SIG-M5 treated with dmso at 0.1 percent for 504 hours (cell line): ENCODE data around the gene MISP3.

Experiments
- DNase-seq: peaks from one replicate; lab custom pipeline; 2025; ENCODE audit not compliant: unreplicated experiment; lab: John Stamatoyannopoulos, UW

The MISP3 gene

GRCh38 chr19:14078411-14078810 lies 5.8 kb downstream of the MISP3 start:
- DNase-seq, result no peak

- DNase-seq, result peak; percentile 99
Measured at GRCh38 chr19:14080887-14081796, 8.6 kb downstream of the MISP3 start.

GRCh38 chr19:14081797-14082674 lies 9.4 kb downstream of the MISP3 start:
- no peak for DNase-seq

- DNase-seq, result no peak
Measured at GRCh38 chr19:14082675-14082960, 10.0 kb downstream of the MISP3 start.

- DNase-seq, result no peak
Measured at GRCh38 chr19:14085309-14085995, 12.9 kb downstream of the MISP3 start, which contains the start of gene C19orf67. TSS of gene C19orf67 (minus strand) at chr19:14085783. CDS start at chr19:14085627, 156 bp downstream.

GRCh38 chr19:14086098-14086497 lies 13.5 kb downstream of the MISP3 start:
- DNase-seq, result no peak

GRCh38 chr19:14088634-14089411 lies 16.2 kb downstream of the MISP3 start:
- DNase-seq, result no peak

DNA sequence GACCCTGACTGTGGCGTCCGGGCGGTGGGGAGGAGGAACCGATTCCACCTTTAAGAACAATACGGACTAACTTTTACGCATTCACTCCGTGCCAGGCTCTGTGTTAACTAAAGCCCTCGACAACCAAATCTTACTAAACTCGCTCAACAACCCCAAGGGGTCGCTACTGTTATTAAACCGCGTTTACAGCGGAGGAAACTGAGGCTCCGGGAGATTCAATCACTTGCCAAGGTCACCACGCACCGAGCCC lies 16.8 kb downstream of the MISP3 start:
- no peak for DNase-seq

- peak; percentile 46 for DNase-seq
Measured at GRCh38 chr19:14089662-14090508, 17.3 kb downstream of the MISP3 start.

DNA sequence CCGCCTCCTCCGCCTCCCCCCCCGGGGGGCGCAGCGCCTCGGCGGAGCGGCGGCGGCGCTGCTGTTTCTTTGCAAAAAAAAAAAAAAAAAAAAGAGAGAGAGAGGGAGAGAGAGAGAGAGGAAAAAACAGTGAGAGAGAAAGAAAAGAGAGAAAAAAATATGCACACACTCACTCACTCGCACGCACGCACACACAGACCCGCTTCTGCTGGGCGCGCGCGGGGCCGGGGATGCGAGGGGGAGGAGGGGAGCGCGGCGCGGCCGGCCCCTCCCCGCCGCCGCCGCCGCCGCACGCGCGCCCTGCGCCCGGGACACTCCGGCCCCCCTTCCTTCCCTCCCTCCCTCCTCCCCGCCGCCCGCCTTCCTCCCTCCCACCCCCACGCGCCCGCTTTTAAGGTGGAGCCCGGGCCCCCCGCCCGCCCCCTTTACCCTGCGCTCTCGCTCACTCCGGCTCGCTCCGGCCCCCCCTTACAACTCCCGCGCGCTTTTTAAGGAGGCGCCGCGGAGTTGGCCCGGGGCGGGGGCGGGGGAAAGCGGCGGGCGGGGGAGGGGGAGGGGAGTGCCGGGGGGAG lies 18.0 kb downstream of the MISP3 start, which contains the start of gene SAMD1:
Gene SAMD1 (minus strand): TSS at position 243 of the 572 bp plus-strand sequence.
- peak; percentile 82 for DNase-seq

- peak; percentile 69 for DNase-seq
Measured at GRCh38 chr19:14091081-14091812, 18.7 kb downstream of the MISP3 start.

- DNase-seq, result no peak
Measured at GRCh38 chr19:14091813-14092462, 19.4 kb downstream of the MISP3 start.

GRCh38 chr19:14093117-14093823 lies 20.7 kb downstream of the MISP3 start:
- no peak for DNase-seq

GRCh38 chr19:14094854-14095253 lies 22.3 kb downstream of the MISP3 start:
- DNase-seq, result no peak

DNA sequence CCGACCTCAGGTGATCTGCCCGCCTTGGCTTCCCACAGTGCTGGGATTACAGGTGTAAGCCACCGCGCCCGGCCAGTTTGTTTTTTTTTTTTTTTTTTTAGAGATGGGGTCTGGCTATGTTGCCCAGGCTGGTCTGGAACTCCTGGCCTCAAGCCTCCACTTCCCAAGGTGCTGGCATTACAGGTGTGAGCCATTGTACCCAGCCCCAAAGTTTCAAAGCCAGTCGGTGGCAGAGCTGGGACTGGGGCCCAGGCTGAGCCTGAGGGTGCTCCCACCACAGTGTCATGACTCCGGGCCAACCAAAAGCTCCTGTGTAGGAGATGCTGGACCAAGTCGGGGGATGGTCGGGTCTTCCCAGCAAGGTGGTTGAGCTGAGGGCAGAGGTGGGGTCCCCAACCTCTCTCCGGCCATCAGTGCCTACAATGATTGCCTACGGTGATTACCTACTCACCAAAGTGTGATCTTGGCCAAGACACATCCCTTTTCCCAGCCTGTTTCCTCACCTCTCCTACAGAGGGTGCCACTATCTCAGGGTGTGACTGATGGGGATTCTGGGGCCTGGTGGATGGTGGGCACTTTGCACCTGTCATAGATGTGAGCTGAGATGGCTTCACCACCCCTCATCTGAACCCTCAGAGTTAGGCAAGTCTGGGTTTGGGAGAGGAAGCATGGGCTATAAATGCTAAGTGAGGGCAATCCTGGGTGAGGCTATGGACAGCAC lies 23.8 kb downstream of the MISP3 start:
- no peak for DNase-seq

DNA sequence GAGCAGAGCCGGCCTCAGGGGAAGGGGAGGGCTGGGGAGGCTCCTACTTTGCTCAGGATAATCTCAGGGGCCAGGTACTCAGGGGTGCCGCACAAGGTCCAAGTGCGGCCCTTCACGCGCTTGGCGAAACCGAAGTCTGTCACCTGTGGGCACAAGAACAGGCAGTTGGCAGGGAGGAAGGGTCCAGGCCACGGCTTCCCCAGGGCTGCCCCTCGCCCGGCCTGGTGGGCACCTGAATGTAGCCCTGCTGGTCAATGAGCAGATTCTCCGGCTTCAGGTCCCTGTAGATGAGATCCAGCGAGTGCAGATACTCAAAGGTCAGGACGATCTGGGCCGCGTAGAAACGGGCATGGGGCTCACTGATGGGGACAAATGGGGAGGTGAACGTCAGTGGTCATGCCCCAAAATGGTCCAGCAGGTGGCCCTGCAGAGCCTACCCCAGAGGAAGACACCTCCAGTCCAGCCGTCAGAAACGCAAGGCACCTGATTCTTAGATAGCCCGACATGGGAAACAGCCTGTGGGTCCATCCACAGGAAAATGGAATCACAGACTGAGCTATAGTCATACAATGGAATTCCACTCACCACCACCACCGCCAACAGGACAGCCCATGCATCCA lies 25.1 kb downstream of the MISP3 start:
- DNase-seq, result no peak
